NCI-H187 (cell line): ENCODE measurements around the gene MEIS1.
A peak's percentile ranks its signal among the peaks of the same experiment; 100 is the strongest.

ENCODE experiments used
- DNase-seq, 2 experiments: peaks; one replicate each; lab custom pipeline; 2025; lab: John Stamatoyannopoulos, UW

Gene MEIS1

GRCh38 chr2:66443979-66444861 is 9.3 kb downstream of the MEIS1 start:
- DNase-seq = no peak

DNA sequence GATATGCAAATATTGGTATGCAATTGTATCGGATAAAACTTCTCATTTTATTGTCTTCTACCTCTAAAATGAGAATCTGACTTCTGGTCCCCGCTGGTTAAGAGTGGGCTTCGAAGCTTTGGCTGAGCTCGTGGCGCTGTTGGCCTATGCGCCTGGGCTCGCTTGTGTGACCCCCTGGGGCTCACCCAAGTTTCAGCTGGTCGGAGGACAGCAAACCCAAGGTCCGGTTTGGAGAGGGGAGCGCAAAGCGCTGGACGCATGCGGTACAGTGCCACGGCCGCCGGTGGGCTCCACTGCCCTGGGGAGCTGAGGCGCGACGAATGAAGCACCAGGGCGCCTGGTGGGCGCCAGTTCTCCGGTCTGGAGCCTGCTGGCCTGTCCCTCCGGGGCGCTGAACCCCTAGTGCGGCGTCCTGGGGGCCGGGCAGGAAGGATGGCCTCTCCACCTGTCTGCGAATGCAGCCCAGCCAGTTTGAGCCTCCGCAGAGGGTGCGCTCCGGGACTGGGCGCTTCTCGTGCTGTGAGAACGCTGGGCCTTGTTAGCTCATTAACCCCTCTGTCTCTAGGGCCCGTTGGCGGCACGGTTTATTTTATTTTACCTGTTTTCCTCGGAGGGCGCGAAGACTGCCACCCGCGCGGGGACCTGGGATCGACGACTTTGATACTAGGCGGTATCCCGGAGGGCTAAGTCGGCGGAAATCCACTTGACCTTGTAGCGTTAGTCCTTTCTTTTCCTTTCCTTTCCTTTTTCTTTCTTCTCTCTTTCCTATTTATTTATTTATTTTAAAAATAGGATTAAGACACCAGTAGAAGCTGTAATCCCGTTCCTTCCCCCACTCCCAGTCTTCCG is 10.4 kb downstream of the MEIS1 start:
- no peak for DNase-seq

DNA sequence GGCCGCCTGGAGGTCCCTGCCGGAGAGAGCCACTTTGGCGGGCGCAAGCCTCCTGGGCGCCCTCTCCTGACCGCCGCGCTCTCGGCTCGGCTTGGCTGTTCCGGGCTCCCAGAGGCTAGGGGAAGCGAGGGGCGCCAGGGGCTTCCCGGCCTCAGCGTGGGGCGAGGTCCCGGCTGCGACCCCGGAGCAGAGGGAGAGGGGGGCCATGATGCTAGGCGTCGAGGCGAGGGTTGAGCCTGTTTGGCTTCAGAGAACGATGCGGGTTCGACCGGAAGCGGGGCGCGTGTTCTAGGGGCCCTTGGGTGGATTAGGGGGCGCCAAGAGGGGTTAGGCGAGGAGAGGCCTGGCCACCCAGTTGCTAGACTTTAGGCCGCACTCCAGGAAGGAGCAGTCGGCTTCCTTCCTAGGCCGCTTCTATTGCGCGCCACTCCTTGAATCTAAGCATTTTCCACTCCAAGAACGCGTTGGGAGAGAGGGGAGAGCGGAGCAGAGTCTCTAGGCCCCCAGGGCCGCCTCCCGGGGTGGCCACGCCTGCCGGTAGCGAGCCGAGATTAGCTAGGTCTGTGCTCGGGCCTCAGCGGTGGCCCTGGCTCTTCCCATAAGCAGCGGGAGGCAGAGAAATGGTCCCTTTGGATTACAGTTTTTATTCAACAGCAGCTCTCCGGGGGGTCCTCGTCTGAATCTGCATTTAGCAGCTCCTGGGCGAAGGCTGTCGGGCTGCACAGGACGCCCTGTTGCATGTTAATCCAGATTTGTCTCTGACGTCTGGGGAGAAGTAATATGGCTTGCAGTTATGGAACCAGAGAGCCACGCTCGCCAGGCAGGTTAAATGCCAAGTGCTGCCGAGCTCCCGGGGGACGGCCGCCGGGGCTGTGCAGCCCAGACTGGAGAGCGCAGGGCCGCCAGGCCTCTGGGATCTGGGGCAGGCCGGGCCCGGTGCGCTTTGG is 11.3 kb downstream of the MEIS1 start:
- no peak for DNase-seq

DNA sequence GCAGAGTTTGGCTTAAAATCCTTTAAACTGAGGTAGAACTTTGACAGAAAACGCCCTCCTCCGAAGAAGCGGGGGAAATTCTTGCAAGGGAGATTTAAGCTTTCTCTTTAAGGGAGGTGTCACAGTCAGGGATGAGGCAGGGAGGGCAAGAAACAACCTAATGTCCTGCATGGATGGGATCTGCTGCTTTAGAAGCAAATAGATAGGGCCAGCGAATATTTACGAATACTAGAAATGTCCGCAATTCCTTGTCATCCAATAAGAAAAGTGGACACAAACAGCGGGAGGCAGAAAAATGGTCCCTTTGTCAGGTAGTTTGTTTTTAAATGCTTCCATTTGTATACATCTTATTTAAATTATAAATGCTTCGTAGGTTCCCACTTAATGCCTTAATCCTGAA is 12.0 kb downstream of the MEIS1 start:
- DNase-seq = no peak

DNA sequence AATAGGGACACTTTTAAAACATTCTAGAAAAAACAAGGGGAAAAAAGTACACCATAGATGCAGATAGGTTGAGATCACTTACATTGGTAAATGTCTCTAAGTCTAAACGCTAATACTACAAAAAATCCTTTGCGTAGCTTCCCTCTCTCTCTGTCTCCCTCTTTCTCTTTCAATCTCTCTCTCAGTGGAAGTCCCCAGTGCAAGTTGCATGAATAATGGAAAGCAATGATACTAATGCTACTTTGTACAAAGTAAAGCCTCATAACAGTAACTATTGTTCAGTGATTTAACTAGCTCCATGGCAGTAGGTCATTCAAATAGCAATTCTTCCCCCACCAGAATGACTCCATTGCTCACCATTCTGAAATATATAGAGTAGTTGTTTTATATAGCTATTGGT is 12.8 kb downstream of the MEIS1 start:
- DNase-seq = no peak

DNA sequence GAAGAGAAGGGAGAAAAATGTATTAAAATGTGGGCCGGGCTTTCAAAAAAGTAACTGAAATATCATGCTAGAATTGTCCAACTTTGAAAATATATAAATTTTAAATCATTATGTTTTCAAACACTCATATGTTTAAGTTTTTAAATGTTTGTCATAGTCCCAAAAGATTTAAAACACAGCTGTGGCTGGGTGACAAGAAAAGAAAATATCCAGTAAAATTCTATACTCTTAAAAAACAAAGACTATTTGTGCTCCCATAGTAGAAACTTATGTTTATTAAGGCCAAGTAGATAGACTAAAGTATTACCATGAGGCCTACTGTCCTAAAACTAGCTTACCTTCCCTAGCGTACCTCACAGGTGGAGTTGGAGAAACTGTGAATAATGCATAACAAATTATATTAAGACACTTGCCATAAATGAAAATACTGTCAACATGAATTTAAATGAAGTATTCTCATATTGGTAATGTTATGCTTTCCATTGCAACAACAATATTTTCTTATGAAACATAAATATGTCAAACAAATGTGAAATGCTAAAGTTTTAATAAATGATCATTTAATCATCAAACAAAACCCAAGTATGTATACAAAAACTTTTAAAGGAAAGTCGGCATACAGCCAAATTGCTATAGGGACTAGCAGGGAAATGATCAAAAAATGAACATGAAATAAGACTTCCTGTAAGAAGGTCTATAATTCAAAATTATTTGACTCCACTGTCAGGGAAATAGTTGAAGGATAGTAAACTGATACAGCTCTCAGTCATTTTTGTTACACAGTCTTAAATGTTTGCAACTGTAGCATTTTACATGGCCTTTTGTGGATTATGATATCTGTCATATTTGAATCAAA is 13.4 kb downstream of the MEIS1 start:
- no peak for DNase-seq

- no peak for DNase-seq
Measured at GRCh38 chr2:66452214-66452613, 17.3 kb downstream of the MEIS1 start.

DNA sequence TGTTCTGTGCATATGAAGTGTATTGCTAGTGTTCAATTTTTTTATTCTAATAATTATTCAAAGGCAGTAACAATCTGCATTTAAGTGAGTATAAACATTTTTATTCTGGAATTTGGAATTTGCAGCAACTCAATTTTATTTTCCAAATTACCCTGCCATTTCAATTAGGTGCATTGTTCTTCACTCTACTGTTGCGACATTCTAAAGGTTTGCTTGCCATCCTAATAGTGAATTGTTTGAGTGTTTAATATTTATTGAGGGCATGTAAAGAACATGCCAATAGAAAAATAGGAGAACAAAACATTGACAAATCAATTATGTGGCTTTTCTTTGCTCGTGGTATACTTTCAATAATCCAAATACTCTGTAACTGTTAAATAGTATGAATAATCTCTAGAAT is 18.0 kb downstream of the MEIS1 start:
- DNase-seq = no peak

GRCh38 chr2:66455490-66455889 is 20.6 kb downstream of the MEIS1 start:
- no peak for DNase-seq

DNA sequence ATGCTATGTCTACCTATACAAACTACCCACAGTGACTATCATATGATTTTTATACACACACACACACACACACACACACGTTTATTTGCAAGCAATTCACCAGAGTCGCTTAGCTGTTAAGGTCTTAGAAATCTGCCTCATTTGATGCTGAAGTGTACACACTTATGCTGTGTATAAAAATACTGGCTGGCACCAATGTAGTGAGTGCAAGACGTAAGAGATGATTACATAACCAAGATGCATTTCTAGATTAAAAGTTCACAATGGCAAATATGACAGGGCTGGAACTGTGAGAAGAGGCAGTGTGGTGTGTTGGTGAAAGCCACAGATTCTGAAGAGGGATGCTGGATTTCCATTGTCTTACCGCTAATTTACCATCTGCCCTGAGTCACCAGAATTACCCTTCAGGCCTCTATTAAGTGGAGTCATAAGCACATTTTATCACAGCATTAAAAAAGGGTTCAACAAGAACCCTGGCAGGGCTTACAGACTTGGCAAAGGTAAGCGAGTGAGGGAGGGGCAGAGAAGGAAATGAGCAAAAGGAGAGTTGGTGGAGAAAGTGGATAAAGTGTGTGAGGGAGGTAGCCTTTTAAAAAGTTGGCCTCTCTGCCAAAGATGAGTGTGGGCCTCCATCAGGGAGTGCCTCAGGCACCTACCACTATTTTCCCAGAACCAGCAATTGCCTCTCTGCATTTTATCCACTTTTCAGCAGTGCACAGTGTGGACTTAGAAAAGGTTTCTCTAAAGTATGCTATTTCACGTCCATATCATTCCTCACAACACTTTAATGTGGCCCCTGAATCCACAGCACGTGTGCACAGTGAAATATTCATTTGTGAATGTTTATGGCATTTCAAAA is 21.5 kb downstream of the MEIS1 start:
- DNase-seq = no peak

DNA sequence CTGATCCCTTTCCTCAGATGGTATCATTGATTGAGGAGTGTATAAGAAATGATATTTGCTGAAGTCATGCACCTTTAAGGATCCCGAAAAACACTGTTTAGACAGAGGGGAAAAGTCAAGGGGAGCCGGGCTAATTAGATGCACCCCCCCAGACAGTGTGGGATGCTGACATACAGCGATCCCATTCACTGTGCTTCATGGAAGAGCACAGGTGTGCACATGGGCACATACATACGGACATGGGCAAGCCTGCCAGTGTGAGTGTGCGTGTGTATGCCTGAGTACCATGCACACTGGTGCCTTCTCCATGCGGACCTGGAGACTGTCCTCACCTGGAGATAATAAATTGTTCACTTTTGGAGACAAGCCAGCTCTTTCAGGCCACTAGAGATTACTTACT is 22.6 kb downstream of the MEIS1 start:
- peak; percentile 59 for DNase-seq

DNA sequence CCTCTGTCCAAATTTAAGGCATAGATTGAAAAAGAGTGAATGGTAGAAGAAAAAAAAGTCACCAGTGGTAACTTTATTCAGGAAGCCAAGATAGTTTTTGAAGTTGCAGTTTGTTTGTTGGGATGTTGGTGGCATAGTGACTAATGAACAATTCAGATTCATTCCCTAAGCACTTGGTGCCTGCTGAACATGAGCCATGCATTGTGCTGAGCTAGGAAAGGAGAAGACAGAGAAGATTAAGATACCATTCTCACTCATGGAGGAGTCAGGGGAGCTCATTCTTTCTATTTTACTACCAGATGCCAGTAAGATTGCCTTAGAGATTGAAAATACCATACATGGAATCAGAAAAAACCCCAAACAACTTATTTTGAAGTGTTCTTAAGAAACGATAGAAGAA is 25.1 kb downstream of the MEIS1 start:
- DNase-seq = no peak

- no peak for DNase-seq
Measured at GRCh38 chr2:66461001-66461663, 26.2 kb downstream of the MEIS1 start.

DNA sequence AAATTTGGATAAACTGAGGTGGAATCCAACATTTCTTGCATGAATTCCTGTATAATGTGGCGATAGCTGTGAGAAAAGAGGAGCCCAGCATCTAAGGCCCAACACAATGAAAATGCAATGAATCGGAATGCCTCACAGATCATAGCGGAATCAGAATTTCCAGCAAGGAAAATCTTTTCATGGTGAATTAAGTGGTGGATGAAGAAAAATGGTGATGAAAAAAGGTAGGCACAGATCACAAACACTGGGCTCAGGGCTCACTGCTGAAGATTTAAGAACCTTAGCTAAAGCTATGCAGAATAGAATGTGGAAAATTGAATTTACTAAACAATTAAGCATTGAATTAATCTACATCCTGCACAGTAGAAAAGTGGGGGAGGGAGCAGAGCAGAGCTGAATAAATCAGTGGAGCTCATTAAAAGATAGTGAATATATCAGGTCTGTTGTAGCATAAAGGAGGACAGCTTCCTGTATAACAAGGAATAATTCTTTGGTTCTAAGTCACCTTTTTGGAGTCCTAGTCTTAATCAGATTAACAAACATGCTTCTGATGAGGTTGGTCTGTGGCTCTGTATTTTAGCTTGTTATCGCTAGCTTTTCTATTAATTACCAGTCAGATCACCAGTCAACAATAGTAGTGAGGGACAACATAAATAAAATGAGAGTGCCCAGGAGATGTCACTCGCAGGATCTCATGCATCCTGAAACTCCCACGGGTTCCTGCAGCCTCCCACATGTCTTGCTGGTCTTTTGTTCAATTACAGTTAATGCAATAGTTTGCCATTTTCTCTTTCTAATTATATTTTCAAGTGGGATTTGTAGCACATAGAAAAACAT is 27.0 kb downstream of the MEIS1 start:
- no peak for DNase-seq

DNA sequence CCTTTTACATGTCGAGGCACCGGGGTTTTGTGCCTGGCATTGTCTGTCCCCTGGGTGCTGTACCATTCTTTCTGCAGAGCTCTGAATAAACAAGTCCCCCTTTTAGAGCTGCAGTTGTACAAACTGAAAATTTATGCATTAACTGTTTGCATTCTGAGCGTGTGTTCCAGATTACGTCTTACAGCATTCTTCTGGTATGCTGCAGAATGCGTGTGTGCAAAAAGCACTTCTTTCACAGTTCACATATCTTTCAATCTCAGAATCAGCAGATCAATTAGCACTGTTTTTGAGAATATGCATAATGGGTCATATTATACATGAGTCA is 27.5 kb downstream of the MEIS1 start:
- no peak for DNase-seq

- DNase-seq = no peak
Measured at GRCh38 chr2:66463206-66463755, 28.4 kb downstream of the MEIS1 start.

DNA sequence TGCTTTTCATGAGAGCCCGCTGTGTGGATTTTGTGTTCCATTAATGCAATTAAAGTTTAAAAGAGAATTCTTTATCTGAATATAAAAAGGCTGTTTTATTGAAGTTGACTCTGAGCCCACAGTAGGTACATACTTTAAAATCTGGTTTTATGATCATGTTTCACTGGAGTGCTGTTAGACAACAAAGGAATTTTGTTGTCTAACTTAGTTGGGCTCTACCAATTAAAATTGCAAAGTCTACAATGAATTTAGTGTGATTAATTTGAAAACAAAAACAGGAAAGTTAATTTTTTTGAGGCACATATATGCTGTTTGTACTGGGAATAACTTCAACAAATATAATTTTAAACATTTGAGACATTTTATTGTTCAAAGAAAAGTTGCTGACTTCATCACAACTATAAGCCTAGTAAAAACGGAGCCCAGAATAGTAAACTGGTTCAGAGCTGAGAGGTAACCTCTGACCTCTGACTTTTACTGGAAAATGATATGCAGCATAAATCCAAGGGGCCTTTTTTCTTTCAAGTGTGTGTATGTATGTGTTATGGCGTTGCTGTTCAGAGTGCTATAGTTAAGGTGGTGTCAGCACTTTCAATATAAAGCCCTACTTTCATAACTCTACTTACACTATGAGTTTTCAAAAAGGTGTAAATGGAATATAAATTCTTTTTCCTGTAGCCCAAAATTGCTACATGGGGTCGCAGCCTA is 30.2 kb downstream of the MEIS1 start:
- DNase-seq = no peak

- no peak for DNase-seq
Measured at GRCh38 chr2:66466433-66466832, 31.5 kb downstream of the MEIS1 start.
